Amniotic epithelial cell (primary cell): Measurements from ENCODE around the gene FAM25A.

Source experiments
- DNase-seq: peaks from one replicate; pipeline ENCODE4 v3.0.0-alpha.2; 2010; ENCODE audit warnings: low read depth

Gene FAM25A

GRCh38 chr10:87064651-87065050 lies 44.6 kb downstream of the FAM25A start:
- DNase-seq, result no peak

GRCh38 chr10:87066178-87066577 lies 46.1 kb downstream of the FAM25A start:
- no peak for DNase-seq

- no peak for DNase-seq
These were observed 46.8 kb downstream of the FAM25A start for GRCh38 chr10:87066865-87067264.

- peak; percentile 20 for DNase-seq
These were observed 48.2 kb downstream of the FAM25A start for GRCh38 chr10:87068281-87068680.

GRCh38 chr10:87072449-87072848 lies 52.4 kb downstream of the FAM25A start:
- no peak for DNase-seq
